HepG2 (cell line): ENCODE data around the gene FTL. TPM values are rescaled to one million over a fixed set of nuclear protein-coding genes. Genes with fewer than 3 reads are reported as not detected.

Source experiments
- ATAC-seq: fragments of 200-7000 bp; cut with Tn5 transposase; 3 replicates; pipeline ENCODE4 v1.9.1; 2020; ENCODE audit warnings: mild to moderate bottlenecking, moderate library complexity
- BruUV-seq: library from RNA; stranded (reverse); fragments of 400-500 nt; replicated peaks from 2 replicates; lab custom pipeline; 2021; lab: Mats Ljungman, UMichigan
- CTCF ChIA-PET: fragments of 300-600 bp; formaldehyde crosslinking; extraction: SDS; loops from one replicate; lab custom pipeline; 2021; ENCODE audit warnings: low total read pairs, inconsistent platforms, low intra/inter-chr PET ratio; lab: Yijun Ruan, JAX
- POLR2A ChIA-PET: fragments of 350-600 bp; sonication (Branson Sonifier 250); formaldehyde crosslinking; loops from one replicate; lab custom pipeline; 2020; ENCODE audit warnings: antibody characterized with exemption, inconsistent platforms; lab: Yijun Ruan, JAX
- DNase-seq: peaks from one replicate; pipeline ENCODE4 v3.0.0-alpha.2; 2015; ENCODE audit warnings: low spot score
- FAIRE-seq: peaks from 3 replicates; lab custom pipeline; 2011; peaks lifted over from hg19 to GRCh38; lab: Jason Lieb, UNC
- H2AFZ ChIP-seq: one replicate; pipeline ENCODE4 v1.6.1; 2011; ENCODE audit warnings: low read length, inconsistent platforms
- H3K27ac ChIP-seq: fragments of 300-600 bp; 3 replicates; pipeline ENCODE4 v1.8.0; 2011; ENCODE audit warnings: mixed run types, mild to moderate bottlenecking, mixed read lengths, low read length, inconsistent platforms; ENCODE audit not compliant: insufficient read depth; ENCODE audit errors: extremely low read length
- H3K27me3 ChIP-seq, 2 experiments: fragments of 200-600 bp in 1 of 2; 2 replicates in 1 of 2; 3 replicates in 1 of 2; pipeline versions ENCODE4 v1.6.0 to v1.8.0; 2011; ENCODE audit warnings: low read length in 2 of 2, mild to moderate bottlenecking in 2 of 2, moderate library complexity in 2 of 2, inconsistent platforms in 1 of 2; ENCODE audit not compliant: insufficient read depth in 2 of 2, control insufficient read depth in 1 of 2
- H3K36me3 ChIP-seq, 2 experiments: fragments of 200-600 bp in 1 of 2; replicated peaks in 1 of 2; 2 replicates in 1 of 2; 3 replicates in 1 of 2; pipeline versions ENCODE4 v1.5.1 to v1.8.0; 2011; ENCODE audit warnings: low read length in 2 of 2, inconsistent platforms in 1 of 2; ENCODE audit not compliant: insufficient read depth in 2 of 2, control insufficient read depth in 1 of 2
- H3K4me1 ChIP-seq: 2 replicates; pipeline ENCODE4 v1.5.1; 2012; ENCODE audit warnings: low read length, inconsistent platforms; ENCODE audit not compliant: insufficient read depth
- H3K4me2 ChIP-seq: 2 replicates; pipeline ENCODE4 v1.6.0; 2011; ENCODE audit warnings: low read depth, low read length, inconsistent platforms
- H3K4me3 ChIP-seq, 3 experiments: fragments of 200-600 bp in 1 of 3; sonication (generic), shearing (Covaris generic) in 1 of 3; replicated peaks in 1 of 3; 2 replicates each; pipeline ENCODE4 v1.5.1; 2011 to 2016; ENCODE audit warnings: low read length in 3 of 3, inconsistent platforms in 2 of 3, low read depth in 2 of 3, mild to moderate bottlenecking in 2 of 3, control low read depth in 1 of 3, mixed read lengths in 1 of 3; ENCODE audit not compliant: insufficient read depth in 1 of 3
- H3K79me2 ChIP-seq: one replicate; pipeline ENCODE4 v1.6.1; 2011; ENCODE audit warnings: low read length, inconsistent platforms; ENCODE audit not compliant: insufficient read depth
- H3K9ac ChIP-seq: 2 replicates; pipeline ENCODE4 v1.6.0; 2011; ENCODE audit warnings: mild to moderate bottlenecking, low read depth, low read length, inconsistent platforms; ENCODE audit not compliant: insufficient read depth
- H3K9me3 ChIP-seq: 2 replicates; pipeline ENCODE4 v1.5.1; 2012; ENCODE audit warnings: mild to moderate bottlenecking, low read length
- H4K20me1 ChIP-seq: 2 replicates; pipeline ENCODE4 v1.6.0; 2011; ENCODE audit warnings: inconsistent platforms, mild to moderate bottlenecking, low read length, moderate library complexity; ENCODE audit not compliant: insufficient read depth
- CHD2 ChIP-seq: IDR thresholded peaks from 2 replicates; pipeline ENCODE4 v1.6.1; 2011; ENCODE audit warnings: low read depth, low read length, improper control_type of control experiment
- ERF ChIP-seq: IDR thresholded peaks from 2 replicates; pipeline ENCODE4 v1.6.1; 2018; ENCODE audit warnings: missing biosample characterization, missing genetic modification reagents
- GABPB1 ChIP-seq: IDR thresholded peaks from 2 replicates; pipeline ENCODE4 v1.6.1; 2016; ENCODE audit warnings: mild to moderate bottlenecking, missing genetic modification reagents, moderate library complexity, missing compliant biosample characterization
- HNRNPK ChIP-seq: fragments of 200-400 bp; formaldehyde crosslinking; IDR thresholded peaks from 2 replicates; pipeline ENCODE4 v1.6.1; 2018; ENCODE audit warnings: low read length, low read depth, moderate library complexity, mild to moderate bottlenecking; ENCODE audit not compliant: poor library complexity, severe bottlenecking
- HOXA3 ChIP-seq: sonication (generic); formaldehyde crosslinking; IDR thresholded peaks from 2 replicates; pipeline ENCODE4 v1.5.0; 2020; ENCODE audit warnings: missing genetic modification reagents
- KAT8 ChIP-seq: IDR thresholded peaks from 2 replicates; pipeline ENCODE4 v1.6.1; 2016; ENCODE audit warnings: missing genetic modification reagents, missing compliant biosample characterization
- KLF12 ChIP-seq: sonication (generic); formaldehyde crosslinking; IDR thresholded peaks from 2 replicates; pipeline ENCODE4 v1.4.0; 2020; ENCODE audit warnings: missing genetic modification reagents, borderline replicate concordance
- KMT2A ChIP-seq: sonication (generic); formaldehyde crosslinking; IDR thresholded peaks from 2 replicates; pipeline ENCODE4 v1.4.0; 2020; ENCODE audit warnings: missing genetic modification reagents
- MAF1 ChIP-seq: sonication (generic); formaldehyde crosslinking; IDR thresholded peaks from 2 replicates; pipeline ENCODE4 v1.5.0; 2020; ENCODE audit warnings: missing genetic modification reagents, borderline replicate concordance
- MED1 ChIP-seq: sonication (generic); formaldehyde crosslinking; IDR thresholded peaks from 2 replicates; pipeline ENCODE4 v1.4.0; 2020; ENCODE audit warnings: missing genetic modification reagents
- MIER2 ChIP-seq: IDR thresholded peaks from 2 replicates; pipeline ENCODE4 v1.6.1; 2016; ENCODE audit warnings: missing biosample characterization, missing genetic modification reagents
- NFE2L1 ChIP-seq: sonication (generic); formaldehyde crosslinking; IDR thresholded peaks from 2 replicates; pipeline ENCODE4 v1.4.0; 2020; ENCODE audit warnings: missing genetic modification reagents, mild to moderate bottlenecking, borderline replicate concordance
- POGZ ChIP-seq: sonication (generic); formaldehyde crosslinking; IDR thresholded peaks from 2 replicates; pipeline ENCODE4 v1.4.0; 2020; ENCODE audit warnings: mild to moderate bottlenecking, missing genetic modification reagents
- POLR2A ChIP-seq, 2 experiments: IDR thresholded peaks; 2 replicates each; pipeline ENCODE4 v1.6.1; 2011; ENCODE audit warnings: low read depth in 2 of 2, low read length in 2 of 2, mild to moderate bottlenecking in 1 of 2, moderate library complexity in 1 of 2; ENCODE audit not compliant: insufficient read depth in 1 of 2
- WIZ ChIP-seq: sonication (generic); formaldehyde crosslinking; IDR thresholded peaks from 2 replicates; pipeline ENCODE4 v1.5.1; 2020; ENCODE audit warnings: mild to moderate bottlenecking, missing genetic modification reagents
- ZNF264 ChIP-seq: sonication (generic); formaldehyde crosslinking; IDR thresholded peaks from 2 replicates; pipeline ENCODE4 v1.4.0; 2020; ENCODE audit warnings: missing genetic modification reagents
- ZNF574 ChIP-seq: sonication (generic); formaldehyde crosslinking; IDR thresholded peaks from 2 replicates; pipeline ENCODE4 v1.4.0; 2020; ENCODE audit warnings: missing genetic modification reagents
- ZNF781 ChIP-seq: sonication (generic); formaldehyde crosslinking; IDR thresholded peaks from 2 replicates; pipeline ENCODE4 v1.5.1; 2020; ENCODE audit warnings: borderline replicate concordance, mild to moderate bottlenecking, missing genetic modification reagents; ENCODE audit errors: not compliant biosample characterization
- ZNF891 ChIP-seq: sonication (generic); formaldehyde crosslinking; IDR thresholded peaks from 2 replicates; pipeline ENCODE4 v1.5.0; 2020; ENCODE audit warnings: mild to moderate bottlenecking, missing genetic modification reagents
- WGBS: methylation state at CpG from one replicate; pipeline ENCODE4 v1.1.6; 2017; ENCODE audit warnings: low lambda C conversion rate; 5-methylcytosine and 5-hydroxymethylcytosine counted together
- in situ Hi-C: cut with HindIII; loops from 2 replicates; pipeline ENCODE4 v1.10.0; 2017; ENCODE audit warnings: low pct_unique_long_range_greater_than_20kb; ENCODE audit not compliant: extremely low pct_ligation_motif_present
- intact Hi-C: fragments of 100-400 bp; cut with micrococcal nuclease; formaldehyde crosslinking; loops from one replicate; pipeline ENCODE4 v1.10.0; 2022; ENCODE audit not compliant: unreplicated experiment
- polyA plus RNA-seq, 8 experiments: library from polyadenylated mRNA; depleted of rRNA in 3 of 8; stranded (reverse) in 7 of 8; unstranded in 1 of 8; fragments of >200 nt; fragmentation: Illumina TruSeq in 4 of 8; extraction: Trizol in 4 of 8; gene quantifications; 2 replicates each; pipeline versions ENCODE4 v1.2.1 to v1.2.3, GENCODE V29; 2011 to 2016; ENCODE audit warnings: low read depth in 4 of 8, missing spikeins in 1 of 8, mixed read lengths in 1 of 8; ENCODE audit not compliant: insufficient read depth in 1 of 8
- total RNA-seq, 5 experiments: library from RNA; depleted of rRNA; stranded (reverse); fragments of >200 nt; fragmentation: Illumina TruSeq; extraction: Trizol; gene quantifications; 2 replicates each; pipeline ENCODE4 v1.2.3, GENCODE V29; 2016; ENCODE audit warnings: low read depth in 1 of 5
- TF ChIP-seq, protein P1 (sequence below): IDR thresholded peaks from 2 replicates; pipeline ENCODE4 v1.6.1; 2016; ENCODE audit warnings: missing biosample characterization, missing genetic modification reagents, low read depth

FTL gene
- total and polyA plus RNA-seq, 2 of the 13 experiments (the other 11 are each of a cell fraction or from before 2014, with no cell fraction given): 2,721 to 8,800 TPM

DNA sequence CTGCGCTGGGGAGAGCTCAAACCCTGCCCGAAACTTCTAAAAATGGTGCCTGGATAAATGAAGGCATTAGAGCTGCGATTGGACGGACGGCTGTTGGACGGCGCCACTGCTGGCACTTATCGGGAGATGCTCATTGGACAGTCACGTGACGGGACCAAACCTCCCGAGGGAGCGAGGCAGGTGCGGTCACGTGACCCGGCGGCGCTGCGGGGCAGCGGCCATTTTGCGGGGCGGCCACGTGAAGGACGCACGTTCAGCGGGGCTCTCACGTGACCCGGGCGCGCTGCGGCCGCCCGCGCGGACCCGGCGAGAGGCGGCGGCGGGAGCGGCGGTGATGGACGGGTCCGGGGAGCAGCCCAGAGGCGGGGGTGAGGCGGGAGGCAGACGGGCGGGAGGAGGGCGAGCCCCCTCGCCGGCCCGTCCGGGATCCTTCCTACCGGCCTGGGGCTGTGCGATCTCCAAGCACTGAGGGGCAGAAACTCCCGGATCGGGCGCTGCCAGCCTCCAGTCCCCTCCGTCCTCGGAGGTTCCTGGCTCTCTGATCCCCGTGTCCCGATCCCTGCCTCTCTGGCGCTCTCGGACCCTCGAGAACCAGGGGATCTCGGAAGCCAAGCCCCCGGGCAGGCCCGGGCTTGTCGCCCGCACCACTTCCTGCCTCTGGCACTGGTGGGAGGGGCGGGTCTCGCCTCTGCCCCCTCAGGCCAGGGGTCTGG is 10.4 kb upstream of the FTL start, which contains the start of gene BAX:
Gene BAX, plus strand, starts transcription at position 281 of the 713 bp plus-strand sequence. Its CDS starts 54 bp downstream, at position 335.
- H3K4me3 ChIP-seq: peak within 1 kb of the TSS; percentile 76 to 84 (median 81)
- 0% methylated on average over 11 of the region's 71 CpGs for WGBS
- H3K79me2 ChIP-seq: peaks cover 19% of the 10 kb centered on the region
- in situ Hi-C loops (no loop called here), intact Hi-C loops (no loop called here)
- FAIRE-seq (peak; percentile 85), ATAC-seq (peak; percentile 81), DNase-seq (peak; percentile 96)
- BruUV-seq: TSS peak; percentile 86
- no peaks in the 10 kb centered on the region for H3K27me3 ChIP-seq
- peaks cover 85% of the 10 kb centered on the region for H3K4me1 ChIP-seq
- peak within 1 kb of the TSS; percentile 97 for H3K4me2 ChIP-seq
- H4K20me1 ChIP-seq: no peaks in the 10 kb centered on the region; the same call in 1 of the 2 replicates
- no peaks in the 10 kb centered on the region for H3K9me3 ChIP-seq
- peaks cover 2 to 3% of the 10 kb centered on the region in 2 experiments; a peak in 1 of 5 replicates for H3K36me3 ChIP-seq
- no peak within 1 kb of the TSS for H2AFZ ChIP-seq
- POLR2A ChIA-PET: interaction anchor here (0.6 to 7.8 kb wide), 13 partner anchors 7 to 148 kb away, joined by 3 to 153 read pairs (median 10); partner anchors contain the start of genes DHDH, FTL, GYS1 and NUCB1
- H3K9ac ChIP-seq: peak within 1 kb of the TSS; percentile 89
- peak within 1 kb of the TSS; percentile 82 for H3K27ac ChIP-seq
- CTCF ChIA-PET: no interaction called here
- TF ChIP-seq KAT8 (CRISPR knock-in tag) (peak; percentile 89), MIER2 (CRISPR knock-in tag) (no peak), ZNF781 (CRISPR knock-in tag) (no peak), MAF1 (CRISPR knock-in tag) (no peak), POGZ (CRISPR knock-in tag) (peak; percentile 71), KMT2A (CRISPR knock-in tag) (no peak), ERF (CRISPR knock-in tag) (peak; percentile 75), KLF12 (CRISPR knock-in tag) (0 out of 2 replicates have a peak, but pooled peaks have one; percentile 41), NFE2L1 (CRISPR knock-in tag) (no peak), MED1 (CRISPR knock-in tag) (peak; percentile 68), ZNF891 (CRISPR knock-in tag) (no peak), CHD2 (no peak), WIZ (CRISPR knock-in tag) (0 out of 2 replicates have a peak, but pooled peaks have one; percentile 14), GABPB1 (CRISPR knock-in tag) (peak; percentile 76), ZNF574 (CRISPR knock-in tag) (peak; percentile 87), POLR2A (IDR thresholded peaks at IDR 0.05; ENCODE audit: insufficient read depth in 1 of 2, low read depth in 2 of 2, low read length in 2 of 2) (peak in 1 of 2 experiments; percentile 69; a peak in 3 of 4 replicates), HNRNPK (peak; percentile 65), HOXA3 (CRISPR knock-in tag) (peak; percentile 99), ZNF264 (CRISPR knock-in tag) (no peak)
- TF ChIP-seq, protein P1, sequence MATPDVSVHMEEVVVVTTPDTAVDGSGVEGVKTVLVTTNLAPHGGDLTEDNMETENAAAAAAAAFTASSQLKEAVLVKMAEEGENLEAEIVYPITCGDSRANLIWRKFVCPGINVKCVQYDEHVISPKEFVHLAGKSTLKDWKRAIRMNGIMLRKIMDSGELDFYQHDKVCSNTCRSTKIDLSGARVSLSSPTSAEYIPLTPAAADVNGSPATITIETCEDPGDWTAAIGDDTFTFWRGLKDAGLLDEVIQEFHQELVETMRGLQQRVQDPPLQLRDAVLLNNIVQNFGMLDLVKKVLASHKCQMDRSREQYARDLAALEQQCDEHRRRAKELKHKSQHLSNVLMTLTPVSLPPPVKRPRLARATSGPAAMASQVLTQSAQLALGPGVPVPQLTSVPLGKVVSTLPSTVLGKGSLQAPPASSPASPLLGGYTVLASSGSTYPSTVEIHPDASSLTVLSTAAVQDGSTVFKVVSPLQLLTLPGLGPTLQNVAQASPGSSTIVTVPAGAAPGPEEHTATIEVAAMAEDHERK (CRISPR knock-in tag): peak; percentile 95
